Measurements from ENCODE around the gene RIIAD1.

The RIIAD1 gene

DNA sequence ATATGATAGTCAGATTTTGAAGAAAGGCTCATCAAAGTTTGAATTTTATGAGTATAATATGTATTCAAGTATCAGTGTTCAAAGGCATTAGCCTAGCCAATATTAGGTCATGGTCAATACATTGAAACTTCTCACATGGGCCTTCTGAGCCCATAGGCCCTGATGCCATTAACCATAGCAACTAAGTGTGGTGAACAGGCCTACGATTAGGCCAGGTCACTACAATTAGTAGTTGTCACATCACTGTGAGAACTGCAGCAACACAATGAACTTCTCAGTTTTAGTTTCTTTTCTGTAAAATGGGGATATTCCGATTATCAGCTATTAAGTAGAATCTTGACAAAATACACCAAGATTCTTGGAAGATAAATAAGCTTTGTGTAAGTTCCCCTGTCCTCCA is 34.8 kb upstream of the RIIAD1 start:
- Histone ChIP-seq H3K27me3 (ENCODE audit: insufficient read depth, low read length) (no peaks in the 10 kb centered on the region), H4K20me1 (ENCODE audit: insufficient read depth, low read length) (no peaks in the 10 kb centered on the region), H3K79me2 (ENCODE audit: insufficient read depth, low read length) (no peaks in the 10 kb centered on the region), H3K4me1 (ENCODE audit: insufficient read depth, low read length, severe bottlenecking) (no peaks in the 10 kb centered on the region), H3K4me3 (ENCODE audit: low read depth, low read length, poor library complexity, severe bottlenecking) (no peak overlapping the region), H3K9me2 (ENCODE audit: low read depth, low read length) (no peaks in the 10 kb centered on the region), H3K36me3 (ENCODE audit: insufficient read depth, low read length) (peaks cover 15% of the 10 kb centered on the region), H3F3A (ENCODE audit: insufficient read depth, low read length) (no peaks in the 10 kb centered on the region), H2AFZ (ENCODE audit: low read length) (no peak overlapping the region), H3K27ac (ENCODE audit: low read depth, low read length, poor library complexity, severe bottlenecking) (no peak overlapping the region), H3K9ac (ENCODE audit: low read length) (no peak overlapping the region), H3K9me3 (ENCODE audit: low read length) (no peaks in the 10 kb centered on the region), H3K4me2 (ENCODE audit: low read length) (no peak overlapping the region)
- TF ChIP-seq EZH2 (IDR thresholded peaks at IDR 0.05; ENCODE audit: borderline replicate concordance, low read length) (no peak), CTCF (IDR thresholded peaks at IDR 0.05; ENCODE audit: low read length) (no peak)

GRCh38 chr1:151689494-151689893 is 31.8 kb upstream of the RIIAD1 start:
- no peaks in the 10 kb centered on the region for H3K9me3 ChIP-seq (ENCODE audit: low read length)
- no peak overlapping the region for H3K9ac ChIP-seq (ENCODE audit: low read length)
- no peaks in the 10 kb centered on the region for H3K9me2 ChIP-seq (ENCODE audit: low read depth, low read length)
- no peak overlapping the region for H3K4me3 ChIP-seq (ENCODE audit: low read depth, low read length, poor library complexity, severe bottlenecking)
- H3K27ac ChIP-seq (ENCODE audit: low read depth, low read length, poor library complexity, severe bottlenecking): no peak overlapping the region
- peaks cover 21% of the 10 kb centered on the region; the same call in 1 of the 2 replicates for H3K36me3 ChIP-seq (ENCODE audit: insufficient read depth, low read length)
- no peak for TF ChIP-seq CTCF (IDR thresholded peaks at IDR 0.05; ENCODE audit: low read length)
- no peak for TF ChIP-seq EZH2 (IDR thresholded peaks at IDR 0.05; ENCODE audit: borderline replicate concordance, low read length)
- no peak overlapping the region for H2AFZ ChIP-seq (ENCODE audit: low read length)
- H4K20me1 ChIP-seq (ENCODE audit: insufficient read depth, low read length): no peaks in the 10 kb centered on the region
- no peak overlapping the region for H3K4me2 ChIP-seq (ENCODE audit: low read length)
- H3K4me1 ChIP-seq (ENCODE audit: insufficient read depth, low read length, severe bottlenecking): no peaks in the 10 kb centered on the region
- H3K27me3 ChIP-seq (ENCODE audit: insufficient read depth, low read length): no peaks in the 10 kb centered on the region
- no peaks in the 10 kb centered on the region for H3F3A ChIP-seq (ENCODE audit: insufficient read depth, low read length)
- no peaks in the 10 kb centered on the region for H3K79me2 ChIP-seq (ENCODE audit: insufficient read depth, low read length)

- no peak overlapping the region for H3K4me3 ChIP-seq (ENCODE audit: low read depth, low read length, poor library complexity, severe bottlenecking)
- no peaks in the 10 kb centered on the region for H4K20me1 ChIP-seq (ENCODE audit: insufficient read depth, low read length)
- H3K36me3 ChIP-seq (ENCODE audit: insufficient read depth, low read length): peaks cover 19% of the 10 kb centered on the region; the same call in 1 of the 2 replicates
- H3K27me3 ChIP-seq (ENCODE audit: insufficient read depth, low read length): no peaks in the 10 kb centered on the region
- no peaks in the 10 kb centered on the region for H3K79me2 ChIP-seq (ENCODE audit: insufficient read depth, low read length)
- H3F3A ChIP-seq (ENCODE audit: insufficient read depth, low read length): no peaks in the 10 kb centered on the region
- H3K27ac ChIP-seq (ENCODE audit: low read depth, low read length, poor library complexity, severe bottlenecking): no peak overlapping the region
- H3K4me1 ChIP-seq (ENCODE audit: insufficient read depth, low read length, severe bottlenecking): no peaks in the 10 kb centered on the region
- TF ChIP-seq EZH2 (IDR thresholded peaks at IDR 0.05; ENCODE audit: borderline replicate concordance, low read length): no peak
- TF ChIP-seq CTCF (IDR thresholded peaks at IDR 0.05; ENCODE audit: low read length): no peak
- no peak overlapping the region for H2AFZ ChIP-seq (ENCODE audit: low read length)
- no peaks in the 10 kb centered on the region for H3K9me2 ChIP-seq (ENCODE audit: low read depth, low read length)
- H3K9ac ChIP-seq (ENCODE audit: low read length): no peak overlapping the region
- no peak overlapping the region for H3K4me2 ChIP-seq (ENCODE audit: low read length)
- no peaks in the 10 kb centered on the region for H3K9me3 ChIP-seq (ENCODE audit: low read length)
These were observed 29.1 kb upstream of the RIIAD1 start for GRCh38 chr1:151692226-151692625.
